Subcutaneous abdominal adipose tissue (tissue), 5 donors: ENCODE results near the gene CHCHD10.
"Not testable (repeated sequence)": the region's sequence is repeated elsewhere in the genome, so short reads cannot be mapped to it uniquely, and the experiment has no call there.

Source experiments
- H3K27ac ChIP-seq: one replicate; pipeline ENCODE4 v1.7.0; 2013; ENCODE audit warnings: low read depth, mild to moderate bottlenecking, inconsistent platforms, low read length, moderate library complexity
- H3K27me3 ChIP-seq, 5 donors: one replicate each; pipeline ENCODE4 v1.7.0; 2013; ENCODE audit warnings: low read length in 5 of 5, inconsistent platforms in 1 of 5; ENCODE audit not compliant: control insufficient read depth in 5 of 5, insufficient read depth in 4 of 5
- H3K36me3 ChIP-seq, 5 donors: one replicate each; pipeline ENCODE4 v1.7.0; 2013; ENCODE audit warnings: low read length in 5 of 5; ENCODE audit not compliant: control insufficient read depth in 5 of 5, insufficient read depth in 5 of 5
- H3K4me1 ChIP-seq, 5 donors: one replicate each; pipeline ENCODE4 v1.7.0; 2013; ENCODE audit warnings: low read length in 5 of 5, mild to moderate bottlenecking in 3 of 5, moderate library complexity in 1 of 5; ENCODE audit not compliant: control insufficient read depth in 5 of 5, insufficient read depth in 5 of 5
- H3K4me3 ChIP-seq, 5 donors: one replicate each; pipeline ENCODE4 v1.7.0; 2013; ENCODE audit warnings: low read length in 5 of 5, low read depth in 1 of 5
- H3K9ac ChIP-seq, 5 donors: one replicate each; pipeline ENCODE4 v1.7.0; 2013; ENCODE audit warnings: low read length in 5 of 5, mild to moderate bottlenecking in 4 of 5, moderate library complexity in 3 of 5
- H3K9me3 ChIP-seq, 5 donors: one replicate each; pipeline ENCODE4 v1.7.0; 2013; ENCODE audit warnings: low read length in 5 of 5; ENCODE audit not compliant: control insufficient read depth in 5 of 5
- donor health status: healthy.
- donor health status: healthy.
- donor health status: healthy.
- donor health status: healthy.
- donor health status: healthy.

CHCHD10 gene

DNA sequence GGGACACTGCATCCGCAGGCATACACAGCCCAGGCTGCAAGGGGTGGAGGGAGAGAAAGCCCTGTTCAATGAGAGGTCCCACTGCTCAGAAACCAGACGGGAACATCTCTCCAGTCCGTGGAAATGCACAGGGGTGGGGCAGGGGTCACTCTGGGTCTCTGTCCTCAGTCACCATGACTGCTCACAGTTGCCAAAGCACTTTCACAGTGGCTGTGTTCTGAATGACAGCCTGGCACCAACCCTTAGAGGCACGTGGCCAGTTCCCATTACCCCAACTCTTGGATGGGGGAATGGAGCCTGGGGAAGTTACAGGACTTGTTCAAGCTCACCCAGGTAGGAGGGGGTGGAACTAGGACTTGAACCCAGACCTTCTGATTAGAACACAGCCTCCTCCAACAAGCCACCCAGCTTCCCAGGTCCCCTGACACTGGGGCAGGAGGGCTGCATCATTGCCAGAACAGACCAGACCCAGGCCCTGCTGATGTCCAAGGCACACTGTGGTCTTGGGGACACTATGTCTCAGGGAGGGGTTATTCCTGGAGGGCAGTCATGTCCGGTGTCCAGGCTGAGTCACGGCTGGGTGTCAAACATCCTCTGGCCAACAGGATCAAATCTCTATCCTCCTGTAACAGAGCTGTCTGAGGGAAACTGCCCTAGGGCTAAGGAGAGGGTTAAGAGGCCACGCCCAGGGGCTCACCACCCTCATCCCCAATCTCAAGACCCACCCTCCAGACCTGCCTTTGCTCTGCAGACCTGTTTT is 25.1 kb downstream of the CHCHD10 start:
- Histone ChIP-seq H3K4me3 (peak overlapping the region in 1 of 5 donors; percentile 23), H3K27me3 (peaks cover 0 to 5% (median 0%) of the 10 kb centered on the region in 5 donors), H3K27ac (peak overlapping the region; percentile 84), H3K9ac (peak overlapping the region in 4 of 5 donors; percentile 31 to 76 (median 50)), H3K4me1 (peaks cover 11 to 33% (median 24%) of the 10 kb centered on the region in 5 donors), H3K36me3 (peaks cover 4 to 42% (median 29%) of the 10 kb centered on the region in 5 donors), H3K9me3 (peaks cover 0 to 3% (median 0%) of the 10 kb centered on the region in 5 donors)

DNA sequence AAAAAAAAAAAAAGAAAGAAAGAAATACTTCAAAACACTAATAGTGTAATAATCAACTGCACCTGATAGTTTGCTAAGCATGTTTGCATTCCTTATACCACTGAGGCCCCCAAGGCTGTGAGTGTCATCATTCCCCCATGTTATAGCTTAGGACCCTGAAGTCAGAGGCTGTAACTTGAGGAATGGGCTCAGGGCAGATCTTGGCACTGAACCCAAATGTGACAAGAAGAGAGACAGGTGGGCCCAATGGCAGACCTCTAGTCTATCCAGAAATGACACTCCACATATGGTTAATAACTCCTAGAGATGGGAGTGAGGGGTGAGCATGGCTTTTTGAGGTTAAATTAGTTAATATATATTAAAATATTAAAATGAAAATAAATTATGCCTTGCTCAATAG is 30.1 kb downstream of the CHCHD10 start:
- H3K27me3 ChIP-seq: no peaks in the 10 kb centered on the region
- H3K36me3 ChIP-seq: peaks cover 0 to 16% (median 7%) of the 10 kb centered on the region in 5 donors
- no peaks in the 10 kb centered on the region for H3K9me3 ChIP-seq
- peaks cover 2 to 12% (median 7%) of the 10 kb centered on the region in 5 donors for H3K4me1 ChIP-seq
- H3K4me3 ChIP-seq: no peak overlapping the region
- H3K27ac ChIP-seq: no peak overlapping the region
- H3K9ac ChIP-seq: no peak overlapping the region

DNA sequence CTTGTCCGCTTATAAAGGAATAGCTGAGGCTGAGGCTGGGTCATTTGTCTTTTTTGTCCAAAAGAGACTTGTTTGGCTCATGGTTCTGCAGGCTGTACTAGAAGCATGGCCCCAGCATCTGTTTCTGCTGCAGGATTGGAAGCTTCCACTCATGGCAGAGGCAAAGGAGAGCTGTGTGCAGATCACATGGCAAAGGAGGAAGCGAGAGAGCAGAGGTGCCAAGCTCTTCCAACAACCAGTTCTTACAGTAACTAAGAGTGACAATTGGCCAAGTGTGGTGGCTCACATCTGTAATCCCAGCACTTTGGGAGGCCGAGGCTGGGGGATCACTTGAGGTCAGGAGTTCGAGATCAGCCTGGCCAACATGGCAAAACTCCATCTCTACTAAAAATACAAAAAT is 39.7 kb downstream of the CHCHD10 start:
- not testable (repeated sequence) for H3K9me3 ChIP-seq, H3K9ac ChIP-seq, H3K36me3 ChIP-seq, H3K27me3 ChIP-seq, H3K4me1 ChIP-seq, H3K4me3 ChIP-seq, H3K27ac ChIP-seq

DNA sequence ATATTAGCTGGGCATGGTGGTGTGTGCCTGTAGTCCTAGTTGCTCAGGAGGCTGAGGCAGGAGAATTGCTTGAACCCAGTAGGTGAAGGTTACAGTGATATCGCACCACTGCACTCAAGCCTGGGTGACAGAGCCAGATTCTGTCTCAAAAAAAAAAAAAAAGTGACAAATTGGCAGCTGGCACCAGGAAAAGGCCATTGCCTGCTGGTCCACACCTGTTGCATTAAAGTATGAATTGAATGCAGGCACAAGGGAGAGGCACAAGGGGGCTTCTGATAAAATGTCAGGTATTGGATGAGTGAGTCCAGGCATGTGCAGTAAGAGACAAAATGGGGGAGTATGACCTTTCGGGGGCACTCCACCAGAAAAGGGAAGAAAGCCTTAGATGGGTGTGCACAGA is 45.0 kb downstream of the CHCHD10 start:
- Histone ChIP-seq H3K4me1 (peaks cover 0 to 2% (median 0%) of the 10 kb centered on the region in 5 donors), H3K27me3 (no peaks in the 10 kb centered on the region)

DNA sequence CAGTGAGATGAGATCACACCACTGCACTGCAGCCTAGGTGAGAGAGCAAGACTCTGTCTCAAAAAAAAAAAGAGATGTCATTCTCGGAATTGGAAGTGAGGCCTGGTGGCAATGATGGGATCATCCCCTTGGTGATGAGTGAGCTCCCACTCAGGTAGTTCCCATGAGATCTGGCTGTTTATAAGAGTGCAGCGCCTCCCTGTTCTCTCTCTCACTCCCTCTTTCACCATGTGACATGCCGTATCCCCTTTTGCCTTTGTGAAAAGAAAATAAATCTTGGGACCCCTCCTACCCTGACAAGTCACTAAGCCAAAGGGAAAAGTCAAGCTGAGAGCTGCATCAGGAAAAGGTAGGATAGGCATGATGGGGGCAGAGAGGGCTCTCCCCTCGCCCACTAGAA is 45.6 kb downstream of the CHCHD10 start:
- H3K4me3 ChIP-seq: no peak overlapping the region
- no peak overlapping the region for H3K9ac ChIP-seq
- H3K27me3 ChIP-seq: no peaks in the 10 kb centered on the region
- H3K4me1 ChIP-seq: peaks cover 0 to 7% (median 5%) of the 10 kb centered on the region in 5 donors
- no peak overlapping the region for H3K27ac ChIP-seq
- H3K9me3 ChIP-seq: no peaks in the 10 kb centered on the region
- no peaks in the 10 kb centered on the region for H3K36me3 ChIP-seq

More for the DNA sequence above, 45.0 kb downstream of the CHCHD10 start:
- Histone ChIP-seq H3K9ac (no peak overlapping the region), H3K27ac (no peak overlapping the region), H3K36me3 (no peaks in the 10 kb centered on the region), H3K4me3 (no peak overlapping the region), H3K9me3 (no peaks in the 10 kb centered on the region)

DNA sequence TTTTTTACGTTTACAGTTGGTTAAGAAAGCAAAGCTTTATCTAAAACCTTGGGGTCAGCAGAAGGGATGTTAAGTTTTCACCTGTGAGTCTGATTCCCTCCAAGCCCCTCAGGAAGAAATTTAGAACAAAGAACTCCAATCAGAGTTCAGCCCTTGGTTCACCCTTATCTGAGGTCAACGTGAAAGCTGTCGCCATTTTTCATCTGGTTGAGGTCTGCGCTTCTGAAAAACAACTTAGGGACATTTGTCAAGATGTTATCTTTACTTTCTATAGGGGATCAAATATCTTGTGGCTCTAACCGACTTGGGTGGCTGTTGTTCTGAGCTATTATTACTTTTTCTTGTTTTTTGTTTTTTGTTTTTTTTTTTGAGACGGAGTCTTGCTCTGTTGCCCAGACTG is 46.9 kb downstream of the CHCHD10 start:
- Histone ChIP-seq H3K36me3 (no peaks in the 10 kb centered on the region), H3K9ac (no peak overlapping the region), H3K27ac (no peak overlapping the region), H3K4me1 (peaks cover 0 to 18% (median 15%) of the 10 kb centered on the region in 5 donors), H3K27me3 (no peaks in the 10 kb centered on the region), H3K9me3 (no peaks in the 10 kb centered on the region), H3K4me3 (no peak overlapping the region)

DNA sequence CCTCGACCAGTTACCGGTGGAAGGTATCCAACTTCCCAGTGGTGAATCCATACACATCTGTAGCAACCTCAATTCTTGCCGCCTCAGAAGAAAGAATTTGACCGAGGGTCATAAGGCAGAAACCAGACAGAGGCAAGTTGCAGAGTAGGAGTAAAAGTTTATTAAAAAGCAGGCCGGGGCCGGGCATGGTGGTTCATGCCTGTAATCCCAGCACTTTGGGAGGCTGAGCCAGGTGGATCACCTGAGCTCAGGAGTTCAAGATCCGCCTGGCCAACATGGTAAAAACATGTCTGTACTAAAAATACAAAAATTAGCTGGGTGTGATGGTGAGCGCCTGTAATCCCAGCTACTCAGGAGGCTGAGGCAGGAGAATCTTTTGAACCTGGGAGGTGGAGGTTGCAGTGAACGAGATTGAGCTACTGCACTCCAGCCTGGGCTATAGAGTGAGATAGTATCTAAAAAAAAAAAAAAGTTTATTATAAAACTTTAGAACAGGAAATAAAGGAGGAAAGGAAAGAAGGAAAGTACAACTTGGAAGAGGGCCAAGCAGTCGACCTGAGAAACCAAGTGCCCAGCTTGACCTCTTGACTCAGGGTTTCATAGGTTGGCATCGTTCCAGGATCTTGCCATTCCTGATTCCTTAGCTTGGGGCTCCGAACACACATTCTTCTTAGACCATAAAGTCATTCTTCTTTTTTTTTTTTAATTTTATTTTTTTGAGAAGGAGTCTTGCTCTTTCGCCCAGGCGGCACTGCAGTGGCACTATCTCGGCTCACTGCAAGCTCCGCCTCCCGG is 49.2 kb downstream of the CHCHD10 start:
- Histone ChIP-seq H3K9ac (no peak overlapping the region), H3K27me3 (no peaks in the 10 kb centered on the region), H3K4me1 (peaks cover 0 to 19% (median 16%) of the 10 kb centered on the region in 5 donors), H3K27ac (no peak overlapping the region), H3K4me3 (no peak overlapping the region), H3K9me3 (no peaks in the 10 kb centered on the region), H3K36me3 (peaks cover 0 to 12% (median 11%) of the 10 kb centered on the region in 5 donors)

DNA sequence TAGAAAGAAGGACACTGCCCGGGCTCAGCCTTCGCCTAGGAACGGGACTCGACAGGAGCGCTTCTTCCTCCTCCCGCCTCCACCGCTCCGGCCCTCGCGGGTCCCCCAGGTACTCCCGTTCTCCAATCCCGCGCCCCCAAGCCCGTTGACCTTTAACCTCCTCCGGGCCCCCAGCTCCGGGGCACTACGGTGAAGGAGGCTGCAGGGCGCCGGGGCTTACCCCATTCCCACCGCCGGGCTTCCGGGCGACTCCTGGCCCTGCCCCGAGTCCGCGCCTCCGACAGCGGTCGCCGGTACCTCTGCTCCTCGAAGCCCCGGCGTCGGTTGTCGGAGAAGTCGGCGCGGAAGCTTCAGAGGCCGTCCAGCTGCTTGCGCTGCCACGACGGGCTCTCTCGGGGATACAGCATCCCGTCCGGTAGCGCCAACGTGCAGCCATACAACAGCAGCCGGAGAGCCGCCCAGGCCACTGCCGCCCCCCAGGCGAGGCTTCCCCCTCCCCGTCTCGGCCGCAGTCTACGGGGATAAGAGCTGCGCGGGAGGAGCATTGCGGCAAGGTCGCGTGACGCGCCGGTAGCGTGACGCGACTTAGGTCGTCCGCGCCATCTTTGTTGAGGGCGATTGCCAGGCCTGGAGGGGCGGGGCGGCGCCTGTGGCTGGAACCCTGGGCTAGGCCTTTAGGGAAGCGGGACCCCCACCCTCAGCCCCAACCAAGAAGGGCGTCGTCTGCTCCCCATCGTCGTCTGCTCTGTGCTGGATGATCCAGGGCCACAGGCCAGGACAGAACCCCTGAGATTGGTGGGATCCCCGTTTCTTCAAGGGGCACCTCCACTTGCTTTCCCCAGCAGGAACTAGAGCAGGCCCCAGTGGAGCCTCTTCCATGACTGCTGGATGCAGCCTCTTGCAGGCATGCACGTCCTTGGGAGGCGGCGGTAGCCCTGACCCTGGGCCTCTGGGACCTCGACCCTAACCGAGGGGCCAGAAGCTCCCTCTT is 50.7 kb downstream of the CHCHD10 start:
- no peaks in the 10 kb centered on the region for H3K27me3 ChIP-seq
- H3K36me3 ChIP-seq: peaks cover 0 to 25% (median 19%) of the 10 kb centered on the region in 5 donors
- peak overlapping the region; percentile 75 to 93 (median 81) for H3K4me3 ChIP-seq
- H3K9ac ChIP-seq: peak overlapping the region in 4 of 5 donors; percentile 81 to 92 (median 86)
- H3K4me1 ChIP-seq: peaks cover 0 to 19% (median 16%) of the 10 kb centered on the region in 5 donors
- no peaks in the 10 kb centered on the region for H3K9me3 ChIP-seq
- H3K27ac ChIP-seq: peak overlapping the region; percentile 16
